ENCODE measurements around the gene HRH1. TPM values are rescaled to one million over a fixed set of nuclear protein-coding genes. Genes with fewer than 3 reads are reported as not detected.

HRH1 gene
- total RNA-seq, 4 donors from 2014 or later = 1.8 to 16.3 (median 6.3) TPM

DNA sequence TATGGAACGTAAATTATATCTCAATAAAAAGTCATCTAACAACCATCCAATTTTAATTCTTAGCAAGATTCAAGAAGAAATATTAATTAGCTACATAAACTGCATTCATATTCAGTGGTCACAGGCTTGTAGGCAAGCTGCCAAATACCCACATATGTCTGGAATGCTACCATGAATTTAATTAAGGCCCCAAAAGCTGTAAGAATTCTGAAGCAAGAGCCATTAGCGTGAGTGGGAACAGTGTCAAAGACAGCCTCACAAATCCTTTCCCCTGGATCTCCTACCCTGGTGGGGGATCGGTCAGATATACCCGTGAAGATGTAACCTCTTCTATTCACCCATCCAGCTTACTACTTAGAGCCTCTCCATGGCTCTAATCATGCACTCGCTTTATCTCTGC, 157.9 kb downstream of the HRH1 start:
- H3K9me3 ChIP-seq = no peaks in the 10 kb centered on the region
- no peaks in the 10 kb centered on the region for H3K4me1 ChIP-seq
- TF ChIP-seq, protein P1, sequence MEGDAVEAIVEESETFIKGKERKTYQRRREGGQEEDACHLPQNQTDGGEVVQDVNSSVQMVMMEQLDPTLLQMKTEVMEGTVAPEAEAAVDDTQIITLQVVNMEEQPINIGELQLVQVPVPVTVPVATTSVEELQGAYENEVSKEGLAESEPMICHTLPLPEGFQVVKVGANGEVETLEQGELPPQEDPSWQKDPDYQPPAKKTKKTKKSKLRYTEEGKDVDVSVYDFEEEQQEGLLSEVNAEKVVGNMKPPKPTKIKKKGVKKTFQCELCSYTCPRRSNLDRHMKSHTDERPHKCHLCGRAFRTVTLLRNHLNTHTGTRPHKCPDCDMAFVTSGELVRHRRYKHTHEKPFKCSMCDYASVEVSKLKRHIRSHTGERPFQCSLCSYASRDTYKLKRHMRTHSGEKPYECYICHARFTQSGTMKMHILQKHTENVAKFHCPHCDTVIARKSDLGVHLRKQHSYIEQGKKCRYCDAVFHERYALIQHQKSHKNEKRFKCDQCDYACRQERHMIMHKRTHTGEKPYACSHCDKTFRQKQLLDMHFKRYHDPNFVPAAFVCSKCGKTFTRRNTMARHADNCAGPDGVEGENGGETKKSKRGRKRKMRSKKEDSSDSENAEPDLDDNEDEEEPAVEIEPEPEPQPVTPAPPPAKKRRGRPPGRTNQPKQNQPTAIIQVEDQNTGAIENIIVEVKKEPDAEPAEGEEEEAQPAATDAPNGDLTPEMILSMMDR (IDR thresholded peaks at IDR 0.05) = no peak
- no peak for TF ChIP-seq POLR2A (IDR thresholded peaks at IDR 0.05)
- DNase-seq = no peak
- no peaks in the 10 kb centered on the region for H3K36me3 ChIP-seq
- intact Hi-C loops (cut with DNase I; ENCODE audit: low total_unique reads) = no loop called here
- H3K27ac ChIP-seq = no peak overlapping the region
- H3K27me3 ChIP-seq = no peaks in the 10 kb centered on the region
- H3K4me3 ChIP-seq = no peak overlapping the region

Small RNA genes lying within 50 kb of the gene (small RNA-seq; reads per million reads assigned to genes)
- gene AC083855.1 = not detected

Other genes starting within 250 kb of the HRH1 start
- gene SLC6A1, start 161.7 kb upstream of the HRH1 start, total RNA-seq = 1 to 10 TPM in 2 of 4 donors, under 1 TPM in 2; under 0.01 to 5.0 (median 1.6) TPM
- gene ATG7, start 117.9 kb downstream of the HRH1 start, total RNA-seq = 100 to 1,000 TPM in 2 of 4 donors, 10 to 100 TPM in 2; 54.8 to 126 (median 100) TPM

Data from uterus (tissue), 4 donors.